ENCODE measurements around the gene PKD1.

The PKD1 gene

GRCh38 chr16:2167068-2167638 is 31.5 kb upstream of the PKD1 start:
- no peak for DNase-seq

DNA sequence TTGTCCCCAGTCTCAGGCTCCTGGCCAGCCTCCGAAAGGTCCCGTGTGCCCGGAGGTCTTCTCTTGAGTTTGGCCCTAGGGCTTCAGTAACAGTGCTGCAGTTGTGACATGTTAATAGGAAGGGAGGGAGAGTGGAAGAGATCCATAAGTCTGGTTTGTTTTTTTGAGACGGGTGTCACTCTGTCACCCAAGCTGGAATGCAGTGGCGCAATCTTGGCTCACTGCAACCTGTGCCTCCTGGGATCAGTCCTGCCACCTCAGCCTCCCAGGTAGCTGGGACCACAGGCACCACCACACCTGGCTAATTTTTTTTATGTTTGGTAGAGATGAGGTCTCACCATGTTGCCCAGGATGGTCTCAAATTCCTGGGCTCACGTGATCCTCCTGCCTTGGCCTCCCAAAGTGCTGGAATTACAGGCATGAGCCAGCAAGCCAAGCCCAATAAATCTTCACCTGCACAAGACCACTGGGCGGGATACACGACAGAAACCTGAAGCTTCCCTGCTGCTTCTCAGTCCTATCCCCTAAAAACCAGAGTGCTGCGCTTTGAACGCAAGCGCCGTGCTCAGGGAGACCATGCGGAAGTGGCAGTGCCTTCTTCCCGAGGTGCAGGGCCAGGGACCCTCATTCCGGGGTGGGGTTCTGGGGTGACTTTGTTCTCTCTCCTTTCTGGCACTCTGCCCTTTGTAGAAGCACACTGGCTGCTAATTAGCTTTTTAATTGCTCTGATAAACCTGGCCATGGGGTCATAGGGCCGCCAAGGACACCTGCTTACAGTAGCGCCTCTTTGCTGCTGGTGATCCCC is 30.8 kb upstream of the PKD1 start:
- DNase-seq = no peak

GRCh38 chr16:2165861-2166260 is 30.2 kb upstream of the PKD1 start:
- DNase-seq = no peak

DNA sequence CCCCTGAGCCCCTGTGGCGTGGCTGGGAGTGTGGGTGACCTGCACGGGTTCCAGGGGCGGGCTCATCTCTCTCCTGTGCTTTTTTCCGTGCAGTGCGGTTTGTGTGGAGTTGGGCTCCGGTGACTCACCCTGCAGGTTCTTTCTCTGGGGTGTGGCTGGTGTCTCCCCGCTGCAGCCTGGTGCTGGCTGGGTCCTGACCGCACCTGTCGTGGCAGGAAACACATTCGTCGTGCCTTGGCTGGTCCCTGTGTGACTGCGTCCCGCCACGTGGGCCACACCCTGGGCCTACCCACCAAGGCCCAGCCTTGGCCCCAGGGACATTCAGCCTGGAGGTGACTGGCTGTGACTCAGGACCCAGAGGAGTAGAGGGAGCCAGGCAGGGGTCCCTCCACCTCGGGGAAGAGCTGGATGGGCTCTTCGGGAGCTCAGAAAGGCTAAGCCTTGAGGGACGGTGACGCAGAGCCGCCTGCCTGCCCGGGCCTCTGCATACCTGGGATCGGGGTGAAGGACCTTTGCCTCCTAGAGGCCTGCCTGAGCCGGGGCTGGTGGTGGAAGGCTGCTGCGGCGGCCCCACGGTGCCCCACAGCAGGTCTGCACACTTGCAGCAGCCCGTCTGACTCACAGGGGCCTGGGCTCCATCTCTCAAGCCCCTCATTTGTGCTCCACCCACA is 27.6 kb upstream of the PKD1 start:
- DNase-seq = no peak

DNA sequence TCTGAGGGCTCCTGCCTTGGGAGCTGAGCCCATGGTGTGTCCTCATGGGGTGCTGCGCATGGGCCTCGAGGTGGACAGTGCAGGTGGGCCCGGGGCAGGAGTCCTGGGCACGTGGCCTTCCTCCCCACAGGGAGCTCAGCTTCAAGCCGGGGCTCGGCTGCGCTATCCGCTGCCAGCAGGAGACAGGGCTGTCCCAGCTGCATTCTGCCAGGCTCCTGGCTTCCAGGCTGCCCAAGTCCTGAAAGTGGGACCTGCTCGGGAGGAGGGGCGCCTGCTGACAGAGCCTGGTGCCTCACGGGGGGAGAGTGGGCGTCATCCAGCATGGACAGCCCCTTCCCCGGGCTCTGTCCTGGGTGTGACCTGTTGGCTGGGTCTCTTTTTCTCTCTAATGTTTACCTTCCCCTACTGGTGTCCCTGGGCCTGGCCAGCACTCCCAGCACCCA is 27.0 kb upstream of the PKD1 start:
- no peak for DNase-seq

DNA sequence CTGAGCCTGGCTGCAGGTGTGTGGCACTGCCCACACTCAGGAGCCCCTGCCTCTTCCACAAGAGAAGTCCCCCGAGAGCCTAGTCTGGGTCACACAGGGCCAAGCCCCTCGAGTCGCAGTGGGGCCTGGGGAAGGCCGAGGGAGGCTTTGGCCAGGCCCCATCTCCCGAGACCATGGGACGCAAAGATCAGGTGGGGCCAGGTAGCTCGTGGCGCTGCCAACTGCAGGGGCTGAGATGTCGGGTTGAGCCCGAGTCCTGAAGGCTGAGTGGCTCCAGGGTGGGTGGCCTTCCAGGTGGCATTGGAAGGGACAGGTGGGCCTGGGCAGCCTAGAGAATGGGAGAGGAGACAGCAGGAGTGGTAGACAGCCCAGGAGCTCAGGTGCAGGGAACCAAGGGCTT is 26.2 kb upstream of the PKD1 start:
- no peak for DNase-seq

- DNase-seq = no peak
Observed at GRCh38 chr16:2160915-2161551, 25.3 kb upstream of the PKD1 start.

- DNase-seq = no peak
Observed at GRCh38 chr16:2159175-2159838, 23.6 kb upstream of the PKD1 start.

DNA sequence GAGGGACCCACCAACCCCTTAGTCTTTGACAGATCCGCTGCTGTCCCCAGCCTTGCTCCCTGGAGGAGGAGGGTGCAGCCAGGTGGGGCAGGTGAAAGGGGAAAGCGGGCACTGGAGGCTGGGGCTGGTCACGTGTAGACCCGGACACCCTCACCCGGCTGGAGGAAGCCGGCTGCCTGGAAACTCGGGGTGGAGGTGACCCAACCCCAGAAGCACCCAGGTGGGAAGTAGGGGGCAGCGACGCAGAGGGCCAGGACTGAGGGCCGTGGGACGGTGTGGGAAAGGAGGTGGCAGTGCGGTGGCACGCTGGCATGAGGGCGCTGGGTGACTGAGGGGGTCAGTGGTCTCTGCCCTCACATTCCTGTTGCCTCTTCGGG is 22.6 kb upstream of the PKD1 start:
- no peak for DNase-seq

DNA sequence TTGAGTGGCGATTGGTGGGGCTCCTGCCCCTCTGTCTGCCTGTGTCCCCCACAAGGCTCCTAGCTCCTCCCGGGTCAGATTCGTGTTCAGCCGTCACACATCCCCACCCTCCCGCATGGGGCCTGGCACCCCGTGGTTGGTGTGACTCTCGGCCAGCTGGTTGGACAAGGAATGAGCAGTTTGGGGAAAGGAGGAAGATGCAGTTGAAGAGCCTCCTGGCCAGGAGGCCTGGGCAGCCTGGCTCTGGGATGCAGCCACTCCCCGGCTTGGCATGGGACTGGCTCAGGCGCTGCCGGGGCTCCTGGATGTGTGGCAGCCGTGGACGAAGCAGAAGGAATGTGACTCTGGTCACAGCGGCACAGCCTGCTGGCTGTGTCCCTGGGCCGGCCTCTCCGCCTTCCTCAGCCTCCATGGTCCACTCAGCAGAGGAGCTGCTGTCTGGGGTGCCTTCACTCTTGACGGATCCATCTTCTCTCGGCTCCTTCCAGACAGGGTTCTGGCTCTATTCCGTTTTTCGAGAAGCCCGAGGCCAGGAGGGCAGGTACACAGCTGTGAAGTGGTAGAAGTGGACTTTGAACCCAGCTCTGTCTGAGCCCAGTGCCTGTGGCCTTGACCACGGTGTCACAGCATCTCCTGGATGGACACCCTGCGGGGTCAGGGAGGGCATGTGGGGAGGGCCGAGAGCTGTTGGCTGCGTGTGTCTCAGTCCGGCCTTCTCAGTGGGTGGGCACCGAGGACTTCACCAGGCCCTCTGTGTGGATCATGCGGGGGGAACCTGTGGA is 22.0 kb upstream of the PKD1 start:
- no peak for DNase-seq

DNA sequence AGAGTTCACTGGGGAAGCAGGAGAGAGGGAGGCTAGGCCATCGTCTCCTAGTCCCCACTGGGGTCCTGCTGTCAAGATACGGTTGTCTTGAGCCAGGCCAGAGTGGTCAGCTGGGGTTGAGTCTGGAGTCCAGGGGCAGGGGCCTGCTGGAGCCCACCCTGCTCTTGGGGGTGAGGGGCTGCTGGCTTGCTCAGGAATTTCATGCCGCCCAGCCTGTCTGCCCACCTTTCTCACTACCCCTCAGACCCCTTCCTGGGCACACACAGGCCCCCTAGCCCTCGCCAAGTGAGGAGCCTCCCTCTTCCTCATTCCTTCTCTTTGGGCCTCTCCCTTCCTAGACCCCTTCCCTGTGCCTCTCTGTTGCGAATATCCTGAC is 21.1 kb upstream of the PKD1 start:
- DNase-seq = no peak

- DNase-seq = no peak
Observed at GRCh38 chr16:2155977-2156848, 20.5 kb upstream of the PKD1 start.

DNA sequence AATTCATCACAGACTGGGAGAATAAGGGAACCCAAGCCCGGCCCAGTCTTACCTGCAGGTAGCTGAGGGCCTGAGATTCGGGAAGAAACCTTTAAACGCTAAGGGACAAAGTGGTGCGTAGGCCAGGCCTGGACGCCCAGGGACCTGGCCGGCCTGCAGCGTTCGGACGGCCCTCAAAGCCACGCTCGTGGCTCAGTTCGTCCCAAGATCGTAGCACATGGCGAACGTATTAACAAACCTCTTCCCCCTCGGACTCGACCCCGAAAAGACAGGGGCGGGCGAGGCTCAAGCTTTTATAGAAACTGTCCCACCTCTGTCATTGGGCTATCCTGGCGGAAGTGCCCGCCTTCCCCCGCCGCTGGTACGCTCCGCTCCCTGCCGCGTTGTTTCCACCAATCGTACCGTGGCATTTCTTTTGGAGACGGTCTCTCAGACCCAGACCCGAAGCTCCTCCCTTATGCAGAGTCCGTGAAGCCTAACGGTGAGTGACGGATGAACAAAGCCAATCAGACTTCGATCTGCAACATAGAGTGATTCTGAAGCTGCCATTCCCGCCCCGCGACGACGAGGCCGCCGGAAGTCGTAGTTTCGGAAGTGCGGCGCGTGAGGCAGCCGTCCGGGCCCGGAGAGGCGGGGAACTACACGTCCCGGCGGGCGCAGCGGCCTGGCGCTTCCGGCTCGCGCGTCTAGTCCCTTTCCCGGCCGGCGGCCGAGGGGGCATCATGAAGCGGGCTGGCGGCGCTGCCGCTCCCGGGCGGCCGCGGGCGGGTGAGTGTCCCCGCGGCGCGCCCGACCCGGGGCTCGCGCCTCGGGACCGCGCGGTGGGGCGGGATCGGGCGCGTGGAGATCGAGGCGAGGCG is 19.6 kb upstream of the PKD1 start, which contains the start of gene TRAF7:
TSS of gene TRAF7 (plus strand) at position 692 of the 860 bp plus-strand sequence. CDS start 8,139 bp downstream, outside the sequence.
- DNase-seq = peak; percentile 97

- DNase-seq = no peak
Observed at GRCh38 chr16:2154533-2155090, 18.9 kb upstream of the PKD1 start.

DNA sequence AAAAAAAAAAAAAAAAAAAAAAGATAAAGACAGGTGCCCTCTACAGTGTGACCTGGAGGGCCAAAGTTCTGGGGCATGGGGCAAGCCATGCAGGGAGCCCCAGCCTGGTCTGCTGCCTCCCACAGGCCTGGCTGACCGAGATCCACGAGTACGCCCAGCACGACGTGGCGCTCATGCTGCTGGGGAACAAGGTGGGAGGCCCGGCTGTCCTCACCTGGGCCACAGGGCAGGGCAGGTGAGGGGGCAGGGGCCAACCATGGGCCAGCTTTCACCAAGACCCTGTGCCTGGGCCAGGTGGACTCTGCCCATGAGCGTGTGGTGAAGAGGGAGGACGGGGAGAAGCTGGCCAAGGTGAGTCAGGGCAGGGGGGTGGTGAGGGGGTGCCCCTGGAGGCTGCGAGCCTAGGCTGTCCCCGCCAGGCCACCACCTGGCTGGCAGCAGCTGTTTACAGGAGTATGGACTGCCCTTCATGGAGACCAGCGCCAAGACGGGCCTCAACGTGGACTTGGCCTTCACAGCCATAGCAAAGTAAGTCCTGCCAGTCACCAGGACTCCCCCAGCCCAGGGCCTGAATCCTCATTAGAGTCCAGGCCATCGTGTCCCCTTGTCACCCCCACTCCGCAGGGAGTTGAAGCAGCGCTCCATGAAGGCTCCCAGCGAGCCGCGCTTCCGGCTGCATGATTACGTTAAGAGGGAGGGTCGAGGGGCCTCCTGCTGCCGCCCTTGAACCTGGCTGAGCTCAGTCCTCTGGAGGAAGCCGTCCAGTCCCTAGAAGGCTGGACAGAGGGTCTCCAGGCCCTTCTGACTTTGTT is 17.2 kb upstream of the PKD1 start:
- DNase-seq = no peak

DNA sequence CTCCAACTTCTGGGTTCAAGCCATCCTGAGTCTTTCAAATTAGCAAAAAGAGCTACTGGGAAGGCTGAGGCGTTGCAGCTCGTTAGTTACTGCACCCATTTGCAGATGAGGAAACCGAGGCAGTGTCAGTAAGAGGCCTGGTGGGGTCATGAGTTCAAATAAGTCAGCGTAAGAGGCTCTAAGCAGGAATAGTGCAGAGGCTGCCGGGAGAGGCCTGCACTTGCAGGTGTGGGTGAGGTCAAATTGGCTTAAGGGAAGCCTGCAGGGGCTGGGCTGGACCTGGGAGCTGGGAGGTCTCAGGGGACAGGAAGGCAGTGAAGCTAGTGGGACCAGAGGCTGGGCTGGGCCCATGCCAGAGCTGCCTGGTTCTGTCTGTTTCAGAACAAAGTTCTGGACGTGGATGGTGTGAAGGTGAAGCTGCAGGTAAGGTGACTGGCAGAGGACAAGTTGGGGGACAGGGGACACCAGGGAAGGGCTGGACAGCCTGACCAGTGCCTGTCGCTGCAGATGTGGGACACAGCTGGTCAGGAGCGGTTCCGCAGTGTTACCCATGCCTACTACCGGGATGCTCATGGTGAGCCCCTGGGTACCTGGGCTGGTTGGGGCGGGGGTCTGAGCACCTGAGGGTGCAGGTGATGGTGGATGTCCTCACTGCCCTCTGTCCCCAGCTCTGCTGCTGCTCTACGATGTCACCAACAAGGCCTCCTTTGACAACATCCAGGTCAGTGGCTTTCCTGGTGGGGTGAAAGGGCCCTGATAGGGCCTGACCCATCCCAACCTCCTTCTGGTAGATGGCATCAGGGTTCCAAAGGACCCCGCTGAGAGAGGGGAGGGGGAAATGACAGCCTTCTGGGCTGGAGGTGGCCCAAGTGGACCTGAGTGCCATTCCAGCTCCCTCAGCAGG is 15.7 kb upstream of the PKD1 start:
- no peak for DNase-seq

- no peak for DNase-seq
Observed at GRCh38 chr16:2150418-2151187, 14.9 kb upstream of the PKD1 start.

Measured in activated gamma-delta T cell (primary cell).